Pancreas (tissue), 10 donors: ENCODE results near the gene CDH11. TPM values are rescaled to one million over a fixed set of nuclear protein-coding genes. Genes with fewer than 3 reads are reported as not detected.

Experiments
- ATAC-seq, 4 donors: fragments of 200-7000 bp; cut with Tn5 transposase; one replicate each; pipeline versions ENCODE4 v1.8.0 to v1.9.1; 2020; ENCODE audit warnings: mild to moderate bottlenecking in 4 of 4, moderate library complexity in 4 of 4
- DNase-seq, 6 donors: peaks; one replicate each; pipeline ENCODE4 v3.0.0-alpha.2; 2020
- FAIRE-seq: peaks from 2 replicates; lab custom pipeline; 2012; peaks lifted over from hg19 to GRCh38; lab: Jason Lieb, UNC
- H3K27ac ChIP-seq, 4 donors: fragments of 200-600 bp; sonication (generic); 1 replicate in 3 of 4; 2 replicates in 1 of 4; pipeline versions ENCODE4 v1.5.0 to v1.8.0; 2020
- H3K27me3 ChIP-seq, 4 donors: fragments of 200-600 bp; one replicate each; pipeline ENCODE4 v1.8.0; 2021
- H3K36me3 ChIP-seq, 3 donors: fragments of 200-600 bp; sonication (generic) in 1 of 3; one replicate each; pipeline versions ENCODE4 v1.5.0 to v1.8.0; 2020 to 2021
- H3K4me1 ChIP-seq, 3 donors: fragments of 200-600 bp; one replicate each; pipeline ENCODE4 v1.8.0; 2021
- H3K4me3 ChIP-seq, 4 donors: fragments of 200-600 bp; sonication (generic) in 2 of 4; one replicate each; pipeline versions ENCODE4 v1.5.0 to v1.8.0; 2020 to 2021
- H3K9me3 ChIP-seq, 4 donors: fragments of 200-600 bp; one replicate each; pipeline ENCODE4 v1.8.0; 2021
- WGBS, 2 donors: extraction: QIAGEN DNeasy Blood & Tissue Kit; methylation state at CpG; one replicate each; pipeline ENCODE4 v1.1.7; 2013; 5-methylcytosine and 5-hydroxymethylcytosine counted together
- intact Hi-C, 3 donors: fragments of 100-400 bp; cut with DNase I; formaldehyde crosslinking; loops; one replicate each; pipeline versions ENCODE4 v1.11.1 to v1.14.2; 2022
- polyA plus RNA-seq, 2 donors: library from polyadenylated mRNA; stranded (reverse); fragments of 200-250 nt; gene quantifications; one replicate each; pipeline ENCODE4 v1.2.3, GENCODE V29; 2013
- total RNA-seq, 6 donors: library from RNA; stranded (reverse); fragmentation: NEBNext Ultra II Directional in 4 of 6; extraction: Animal tissue kit (Norgen Biotek cat#: 25700) in 4 of 6; gene quantifications; one replicate each; pipeline versions ENCODE4 v1.2.1 to v1.2.4, GENCODE V29; 2021 to 2023
- TF ChIP-seq, protein P1 (sequence below), 4 donors: fragments of 200-600 bp; sonication (generic) in 3 of 4; IDR thresholded peaks; one replicate each; pipeline versions ENCODE4 v1.5.0 to v1.8.0; 2021; ENCODE audit warnings: antibody characterized with exemption in 4 of 4
- donor health status: healthy with polysubstance abuse.
- donor health status: DM: no; HTN: no; CAD: no; lungs with moderate emphysema.
- donor health status: DM: no; HTN: no; CAD: no.
- donor health status: control.
- donor health status: control.
- donor health status: Bipolar disorder and iron deficiency.
- donor health status: DM: yes; HTN: yes; CAD: no.
- donor health status: DM: no; HTN: no; CAD: no.
- donor health status: DM: no; HTN: no; CAD: no.
- donor health status: DM: yes; HTN: yes; CAD: no.

CDH11 gene
- total and polyA plus RNA-seq, 8 donors: 0.38 to 49.6 (median 1.8) TPM

DNA sequence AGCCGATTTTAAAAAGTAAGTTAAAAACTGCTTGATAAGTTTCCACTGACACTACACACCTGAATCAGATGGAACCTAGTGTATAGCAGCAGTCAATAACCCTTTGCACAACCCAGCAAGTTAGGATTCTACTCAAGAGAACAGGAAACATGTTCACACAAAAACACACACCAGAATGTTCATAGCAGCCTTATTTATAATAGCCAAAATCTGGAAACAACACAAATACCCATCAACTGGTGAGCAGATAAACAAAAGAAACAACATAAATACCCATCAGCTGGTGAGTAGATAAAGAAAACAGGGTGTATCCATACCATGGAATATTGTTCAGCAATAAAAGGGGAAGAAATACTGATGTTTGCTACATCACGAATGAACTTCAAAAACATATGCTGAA lies 2.7 kb upstream of the CDH11 start:
- intact Hi-C loops: no loop called here
- no peak overlapping the region for H3K4me3 ChIP-seq
- H3K4me1 ChIP-seq: no peaks in the 10 kb centered on the region
- H3K9me3 ChIP-seq: no peaks in the 10 kb centered on the region
- no peaks in the 10 kb centered on the region for H3K36me3 ChIP-seq
- TF ChIP-seq, protein P1, sequence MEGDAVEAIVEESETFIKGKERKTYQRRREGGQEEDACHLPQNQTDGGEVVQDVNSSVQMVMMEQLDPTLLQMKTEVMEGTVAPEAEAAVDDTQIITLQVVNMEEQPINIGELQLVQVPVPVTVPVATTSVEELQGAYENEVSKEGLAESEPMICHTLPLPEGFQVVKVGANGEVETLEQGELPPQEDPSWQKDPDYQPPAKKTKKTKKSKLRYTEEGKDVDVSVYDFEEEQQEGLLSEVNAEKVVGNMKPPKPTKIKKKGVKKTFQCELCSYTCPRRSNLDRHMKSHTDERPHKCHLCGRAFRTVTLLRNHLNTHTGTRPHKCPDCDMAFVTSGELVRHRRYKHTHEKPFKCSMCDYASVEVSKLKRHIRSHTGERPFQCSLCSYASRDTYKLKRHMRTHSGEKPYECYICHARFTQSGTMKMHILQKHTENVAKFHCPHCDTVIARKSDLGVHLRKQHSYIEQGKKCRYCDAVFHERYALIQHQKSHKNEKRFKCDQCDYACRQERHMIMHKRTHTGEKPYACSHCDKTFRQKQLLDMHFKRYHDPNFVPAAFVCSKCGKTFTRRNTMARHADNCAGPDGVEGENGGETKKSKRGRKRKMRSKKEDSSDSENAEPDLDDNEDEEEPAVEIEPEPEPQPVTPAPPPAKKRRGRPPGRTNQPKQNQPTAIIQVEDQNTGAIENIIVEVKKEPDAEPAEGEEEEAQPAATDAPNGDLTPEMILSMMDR (IDR thresholded peaks at IDR 0.05): no peak
- peaks cover 0 to 10% (median 0%) of the 10 kb centered on the region in 4 donors for H3K27me3 ChIP-seq
- FAIRE-seq (no peak), DNase-seq (no peak), ATAC-seq (no peak)
- no peak overlapping the region for H3K27ac ChIP-seq
- 58 to 59% methylated on average over 2 of the region's 2 CpGs for WGBS, 2 donors

DNA sequence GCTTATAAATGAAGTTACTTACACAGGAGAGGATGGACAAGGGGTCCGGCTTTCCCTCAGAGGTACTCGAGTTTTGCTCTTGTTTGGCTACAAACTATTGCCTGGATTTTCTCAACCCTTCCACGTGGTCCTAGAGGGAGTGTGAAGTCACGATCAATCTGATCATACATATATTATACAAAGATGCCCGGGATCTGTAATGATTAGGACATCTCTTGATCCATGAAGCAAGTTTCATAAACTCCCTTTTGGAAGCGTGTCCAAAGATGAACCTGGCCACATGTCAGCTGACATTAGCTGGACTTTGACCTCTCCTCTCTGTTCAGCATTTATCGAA lies 2.3 kb upstream of the CDH11 start:
- intact Hi-C loops: no loop called here
- TF ChIP-seq, protein P1 (IDR thresholded peaks at IDR 0.05): no peak
- H3K4me3 ChIP-seq: no peak overlapping the region
- no peak for FAIRE-seq
- DNase-seq: no peak
- H3K27ac ChIP-seq: no peak overlapping the region
- H3K27me3 ChIP-seq: peaks cover 0 to 10% (median 0%) of the 10 kb centered on the region in 4 donors
- H3K9me3 ChIP-seq: no peaks in the 10 kb centered on the region
- H3K4me1 ChIP-seq: no peaks in the 10 kb centered on the region
- WGBS, 2 donors: 43 to 60% methylated on average over 7 of the region's 7 CpGs
- no peaks in the 10 kb centered on the region for H3K36me3 ChIP-seq
- ATAC-seq: no peak

DNA sequence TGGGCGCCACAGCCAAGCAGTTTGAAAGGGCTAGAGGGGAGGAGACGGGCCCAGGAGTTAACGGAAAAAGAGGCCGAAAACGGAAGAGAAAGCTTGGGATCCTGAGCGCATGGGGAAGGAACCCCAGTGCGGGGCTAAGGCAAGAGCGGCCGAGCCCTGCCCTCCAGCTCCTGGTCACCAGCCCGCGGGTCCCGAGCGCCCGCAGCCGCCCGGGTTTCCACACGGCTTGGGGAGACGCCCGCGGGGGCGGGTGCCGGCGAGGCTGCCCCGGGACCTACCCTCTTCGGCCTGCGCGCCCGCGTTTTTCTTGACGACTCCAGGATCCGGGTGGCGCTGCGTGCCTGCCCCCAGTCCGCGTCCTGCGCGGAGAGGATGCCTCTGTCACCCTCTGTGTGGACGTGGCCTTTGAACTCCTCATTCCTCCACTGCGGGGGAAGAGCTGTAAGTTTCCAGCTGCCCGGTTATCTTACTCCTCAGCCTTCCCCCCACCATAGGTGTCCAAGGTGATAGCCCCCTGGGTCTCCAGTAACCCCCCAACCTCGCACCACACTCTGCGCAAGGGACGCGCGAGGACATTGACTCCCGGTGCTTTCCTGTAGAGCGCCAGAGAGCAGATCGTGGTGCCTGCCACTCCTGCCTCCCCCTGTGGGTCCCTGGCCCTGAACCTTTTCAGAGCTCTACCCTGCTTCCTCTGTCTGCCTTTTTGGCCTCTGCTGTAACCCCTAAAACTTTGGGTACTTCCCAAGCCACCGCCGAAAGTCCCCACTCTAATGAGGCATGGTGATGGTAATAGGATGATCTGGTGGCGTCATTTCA lies 1.7 kb upstream of the CDH11 start:
- peaks cover 0 to 10% (median 0%) of the 10 kb centered on the region in 4 donors for H3K27me3 ChIP-seq
- 6 to 9% methylated on average over 50 to 51 of the region's 51 CpGs for WGBS, 2 donors
- ATAC-seq: peak in 2 of 4 donors; percentile 7 to 21
- H3K27ac ChIP-seq: no peak overlapping the region
- no peaks in the 10 kb centered on the region for H3K36me3 ChIP-seq
- H3K4me3 ChIP-seq: peak overlapping the region in 2 of 4 donors; percentile 25 to 33
- peak in 3 of 6 donors; percentile 16 to 59 (median 51) for DNase-seq
- TF ChIP-seq, protein P1 (IDR thresholded peaks at IDR 0.05): no peak
- intact Hi-C loops: no loop called here
- FAIRE-seq: no peak
- H3K9me3 ChIP-seq: no peaks in the 10 kb centered on the region
- no peaks in the 10 kb centered on the region for H3K4me1 ChIP-seq

DNA sequence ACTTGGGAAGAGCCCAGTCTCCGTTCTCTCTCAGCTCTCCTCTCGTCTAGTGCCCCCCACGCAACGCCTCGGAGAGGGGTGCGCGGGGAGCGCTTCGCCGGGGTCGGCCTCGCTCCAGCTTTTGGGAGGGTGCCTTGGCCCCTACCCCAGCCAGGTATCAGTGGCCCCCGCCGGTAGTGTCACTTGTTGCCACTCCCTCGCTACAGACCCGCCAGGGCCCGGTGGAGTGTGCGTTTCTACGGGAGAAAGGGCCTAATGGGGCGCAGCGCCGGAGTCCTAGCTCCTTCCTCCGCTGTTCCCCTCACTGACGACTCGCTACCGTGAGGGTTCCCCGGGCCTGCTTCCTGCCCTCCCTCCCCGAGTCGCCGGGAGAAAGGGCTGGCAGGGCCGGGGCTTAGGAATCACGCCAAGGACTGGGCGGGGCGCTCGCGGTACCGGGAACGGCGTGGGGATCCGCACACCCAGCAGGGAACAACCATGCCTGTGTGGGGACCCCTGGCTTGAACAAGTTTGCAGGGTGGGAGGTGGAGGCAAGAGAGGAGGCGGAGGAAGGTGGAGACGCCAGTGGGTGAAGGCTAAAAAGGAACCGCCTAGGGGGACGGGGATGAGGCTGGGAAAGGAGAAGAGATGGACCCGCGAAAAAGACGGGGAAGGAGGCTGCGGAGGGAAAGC lies 997 bp upstream of the CDH11 start:
- Histone ChIP-seq H3K4me3 (peak overlapping the region in 3 of 4 donors; percentile 8 to 33 (median 25)), H3K27me3 (peaks cover 0 to 10% (median 0%) of the 10 kb centered on the region in 4 donors), H3K9me3 (no peaks in the 10 kb centered on the region), H3K36me3 (no peaks in the 10 kb centered on the region), H3K27ac (peak overlapping the region in 1 of 4 donors; percentile 55), H3K4me1 (no peaks in the 10 kb centered on the region)
- peak in 3 of 4 donors; percentile 20 to 26 (median 25) for ATAC-seq
- intact Hi-C loops: no loop called here
- WGBS, 2 donors: 1% methylated on average over 48 of the region's 48 CpGs
- TF ChIP-seq, protein P1 (IDR thresholded peaks at IDR 0.05): no peak
- DNase-seq: peak in 4 of 6 donors; percentile 20 to 71 (median 42)
- FAIRE-seq: no peak
